Upper lobe of right lung (tissue), 1 donor: Measurements from ENCODE around the gene PTPRQ. TPM values are rescaled to one million over a fixed set of nuclear protein-coding genes. Genes with fewer than 3 reads are reported as not detected.

Experiments used
- ATAC-seq: fragments of 200-7000 bp; cut with Tn5 transposase; one replicate; pipeline ENCODE4 v1.9.1; 2020; ENCODE audit warnings: mild to moderate bottlenecking, moderate library complexity
- DNase-seq: peaks from one replicate; pipeline ENCODE4 v3.0.0-alpha.2; 2020
- H3K27ac ChIP-seq: fragments of 200-600 bp; one replicate; pipeline ENCODE4 v1.8.0; 2022
- H3K27me3 ChIP-seq: fragments of 200-600 bp; one replicate; pipeline ENCODE4 v1.8.0; 2022; ENCODE audit warnings: mild to moderate bottlenecking
- H3K36me3 ChIP-seq: fragments of 200-600 bp; one replicate; pipeline ENCODE4 v1.8.0; 2022
- H3K4me1 ChIP-seq: fragments of 200-600 bp; one replicate; pipeline ENCODE4 v1.8.0; 2022
- H3K4me3 ChIP-seq: fragments of 200-600 bp; one replicate; pipeline ENCODE4 v1.8.0; 2022; ENCODE audit warnings: mild to moderate bottlenecking
- H3K9me3 ChIP-seq: fragments of 200-600 bp; one replicate; pipeline ENCODE4 v1.8.0; 2022
- intact Hi-C: fragments of 100-400 bp; cut with DNase I; formaldehyde crosslinking; loops from one replicate; pipeline ENCODE4 v1.11.0; 2022
- total RNA-seq: library from RNA; stranded (reverse); fragmentation: NEBNext Ultra II Directional; extraction: Animal tissue kit (Norgen Biotek cat#: 25700); gene quantifications from one replicate; pipeline ENCODE4 v1.2.1, GENCODE V29; 2021
- TF ChIP-seq, protein P1 (sequence below): fragments of 200-600 bp; IDR thresholded peaks from one replicate; pipeline ENCODE4 v1.8.0; 2022; ENCODE audit warnings: antibody characterized with exemption
- donor health status: DM: no; HTN: yes; CAD: no; lungs with severe emphysema.

PTPRQ gene
- total RNA-seq, 1 donor from 2014 or later = 9.8 TPM

DNA sequence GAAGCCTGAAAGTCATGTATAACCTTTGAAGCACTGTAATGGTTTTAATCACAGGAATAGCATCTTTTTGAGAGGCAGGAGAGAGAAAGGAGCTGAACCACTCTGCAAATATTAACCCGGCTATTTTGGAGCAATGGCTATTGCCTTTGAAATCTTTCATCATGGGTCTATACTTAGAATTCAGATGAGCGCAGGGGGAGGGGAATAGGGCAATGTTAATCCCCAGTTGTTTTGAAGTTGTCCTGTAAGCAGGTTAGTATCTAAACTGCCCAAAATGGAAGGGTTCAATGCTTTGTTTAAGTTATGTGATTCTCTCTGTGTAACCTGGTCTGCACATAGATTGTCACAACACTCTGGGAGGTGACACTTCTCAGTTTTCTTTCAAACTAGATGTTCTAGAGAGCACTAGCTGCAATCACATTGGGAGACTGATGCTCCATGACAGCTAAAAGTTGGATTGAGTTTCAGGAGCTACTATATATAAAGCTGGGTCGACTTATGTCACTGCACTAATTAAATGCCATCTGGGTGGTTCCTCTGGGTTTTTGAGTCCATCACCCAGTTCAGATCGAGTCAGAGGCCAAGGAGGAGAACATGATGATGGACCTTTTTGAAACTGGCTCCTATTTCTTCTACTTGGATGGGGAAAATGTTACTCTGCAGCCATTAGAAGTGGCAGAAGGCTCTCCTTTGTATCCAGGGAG is 263.2 kb downstream of the PTPRQ start, which contains the start of gene MYF6:
MYF6 (plus strand) TSS at position 509 of the 704 bp plus-strand sequence; CDS start at position 595, 86 bp downstream.
- Histone ChIP-seq H3K9me3 (no peaks in the 10 kb centered on the region), H3K4me3 (no peak within 1 kb of the TSS), H3K36me3 (no peaks in the 10 kb centered on the region), H3K27ac (no peak within 1 kb of the TSS), H3K27me3 (peaks cover 15% of the 10 kb centered on the region), H3K4me1 (no peaks in the 10 kb centered on the region)
- ATAC-seq (no peak), DNase-seq (no peak)
- TF ChIP-seq, protein P1, sequence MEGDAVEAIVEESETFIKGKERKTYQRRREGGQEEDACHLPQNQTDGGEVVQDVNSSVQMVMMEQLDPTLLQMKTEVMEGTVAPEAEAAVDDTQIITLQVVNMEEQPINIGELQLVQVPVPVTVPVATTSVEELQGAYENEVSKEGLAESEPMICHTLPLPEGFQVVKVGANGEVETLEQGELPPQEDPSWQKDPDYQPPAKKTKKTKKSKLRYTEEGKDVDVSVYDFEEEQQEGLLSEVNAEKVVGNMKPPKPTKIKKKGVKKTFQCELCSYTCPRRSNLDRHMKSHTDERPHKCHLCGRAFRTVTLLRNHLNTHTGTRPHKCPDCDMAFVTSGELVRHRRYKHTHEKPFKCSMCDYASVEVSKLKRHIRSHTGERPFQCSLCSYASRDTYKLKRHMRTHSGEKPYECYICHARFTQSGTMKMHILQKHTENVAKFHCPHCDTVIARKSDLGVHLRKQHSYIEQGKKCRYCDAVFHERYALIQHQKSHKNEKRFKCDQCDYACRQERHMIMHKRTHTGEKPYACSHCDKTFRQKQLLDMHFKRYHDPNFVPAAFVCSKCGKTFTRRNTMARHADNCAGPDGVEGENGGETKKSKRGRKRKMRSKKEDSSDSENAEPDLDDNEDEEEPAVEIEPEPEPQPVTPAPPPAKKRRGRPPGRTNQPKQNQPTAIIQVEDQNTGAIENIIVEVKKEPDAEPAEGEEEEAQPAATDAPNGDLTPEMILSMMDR = no peak
- intact Hi-C loops = no loop called here

DNA sequence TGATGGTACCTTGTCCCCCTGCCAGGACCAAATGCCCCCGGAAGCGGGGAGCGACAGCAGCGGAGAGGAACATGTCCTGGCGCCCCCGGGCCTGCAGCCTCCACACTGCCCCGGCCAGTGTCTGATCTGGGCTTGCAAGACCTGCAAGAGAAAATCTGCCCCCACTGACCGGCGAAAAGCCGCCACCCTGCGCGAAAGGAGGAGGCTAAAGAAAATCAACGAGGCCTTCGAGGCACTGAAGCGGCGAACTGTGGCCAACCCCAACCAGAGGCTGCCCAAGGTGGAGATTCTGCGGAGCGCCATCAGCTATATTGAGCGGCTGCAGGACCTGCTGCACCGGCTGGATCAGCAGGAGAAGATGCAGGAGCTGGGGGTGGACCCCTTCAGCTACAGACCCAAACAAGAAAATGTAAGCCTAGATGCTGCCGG is 263.8 kb downstream of the PTPRQ start:
- intact Hi-C loops = no loop called here
- Histone ChIP-seq H3K4me1 (no peaks in the 10 kb centered on the region), H3K27me3 (peaks cover 15% of the 10 kb centered on the region), H3K36me3 (no peaks in the 10 kb centered on the region), H3K27ac (no peak overlapping the region), H3K4me3 (no peak overlapping the region), H3K9me3 (no peaks in the 10 kb centered on the region)
- TF ChIP-seq, protein P1 = no peak
- no peak for DNase-seq
- no peak for ATAC-seq

DNA sequence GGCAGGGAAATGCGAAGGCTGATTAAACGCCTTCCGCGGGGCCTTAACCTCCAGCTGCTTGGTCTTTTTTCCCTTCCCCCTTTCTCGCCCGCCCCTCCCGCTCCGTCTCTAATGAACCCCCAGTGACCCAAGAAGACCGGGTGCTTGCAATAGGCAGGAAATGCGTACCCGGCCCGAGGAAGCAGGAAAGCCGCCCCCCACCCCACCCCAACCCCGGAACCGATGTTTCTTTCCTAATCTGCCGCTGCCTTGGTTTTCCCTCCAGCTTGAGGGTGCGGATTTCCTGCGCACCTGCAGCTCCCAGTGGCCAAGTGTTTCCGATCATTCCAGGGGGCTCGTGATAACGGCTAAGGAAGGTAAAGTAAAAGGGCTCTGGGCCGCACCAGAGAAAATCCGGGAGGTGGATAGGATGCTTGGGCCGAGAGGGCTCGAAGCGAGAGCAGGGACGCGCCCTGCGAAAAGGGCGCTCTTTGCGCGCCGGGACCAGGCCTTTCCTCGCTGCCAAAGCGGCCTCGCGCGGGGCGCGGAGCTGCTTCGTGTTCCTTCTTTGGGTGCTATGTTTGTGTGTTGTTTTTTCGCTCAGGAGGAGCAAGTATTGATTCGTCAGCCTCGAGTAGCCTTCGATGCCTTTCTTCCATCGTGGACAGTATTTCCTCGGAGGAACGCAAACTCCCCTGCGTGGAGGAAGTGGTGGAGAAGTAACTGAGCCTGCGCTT is 264.4 kb downstream of the PTPRQ start:
- H3K27ac ChIP-seq = no peak overlapping the region
- H3K4me1 ChIP-seq = no peaks in the 10 kb centered on the region
- intact Hi-C loops = no loop called here
- DNase-seq = no peak
- H3K4me3 ChIP-seq = no peak overlapping the region
- no peak for ATAC-seq
- no peaks in the 10 kb centered on the region for H3K36me3 ChIP-seq
- no peaks in the 10 kb centered on the region for H3K9me3 ChIP-seq
- TF ChIP-seq, protein P1 = no peak
- H3K27me3 ChIP-seq = peaks cover 15% of the 10 kb centered on the region

GRCh38 chr12:80708975-80709328 is 264.9 kb downstream of the PTPRQ start:
- no peak overlapping the region for H3K4me3 ChIP-seq
- no peaks in the 10 kb centered on the region for H3K9me3 ChIP-seq
- ATAC-seq (no peak), DNase-seq (no peak)
- peaks cover 15% of the 10 kb centered on the region for H3K27me3 ChIP-seq
- H3K36me3 ChIP-seq = no peaks in the 10 kb centered on the region
- H3K4me1 ChIP-seq = no peaks in the 10 kb centered on the region
- H3K27ac ChIP-seq = no peak overlapping the region
- TF ChIP-seq, protein P1 = no peak
- intact Hi-C loops = no loop called here

DNA sequence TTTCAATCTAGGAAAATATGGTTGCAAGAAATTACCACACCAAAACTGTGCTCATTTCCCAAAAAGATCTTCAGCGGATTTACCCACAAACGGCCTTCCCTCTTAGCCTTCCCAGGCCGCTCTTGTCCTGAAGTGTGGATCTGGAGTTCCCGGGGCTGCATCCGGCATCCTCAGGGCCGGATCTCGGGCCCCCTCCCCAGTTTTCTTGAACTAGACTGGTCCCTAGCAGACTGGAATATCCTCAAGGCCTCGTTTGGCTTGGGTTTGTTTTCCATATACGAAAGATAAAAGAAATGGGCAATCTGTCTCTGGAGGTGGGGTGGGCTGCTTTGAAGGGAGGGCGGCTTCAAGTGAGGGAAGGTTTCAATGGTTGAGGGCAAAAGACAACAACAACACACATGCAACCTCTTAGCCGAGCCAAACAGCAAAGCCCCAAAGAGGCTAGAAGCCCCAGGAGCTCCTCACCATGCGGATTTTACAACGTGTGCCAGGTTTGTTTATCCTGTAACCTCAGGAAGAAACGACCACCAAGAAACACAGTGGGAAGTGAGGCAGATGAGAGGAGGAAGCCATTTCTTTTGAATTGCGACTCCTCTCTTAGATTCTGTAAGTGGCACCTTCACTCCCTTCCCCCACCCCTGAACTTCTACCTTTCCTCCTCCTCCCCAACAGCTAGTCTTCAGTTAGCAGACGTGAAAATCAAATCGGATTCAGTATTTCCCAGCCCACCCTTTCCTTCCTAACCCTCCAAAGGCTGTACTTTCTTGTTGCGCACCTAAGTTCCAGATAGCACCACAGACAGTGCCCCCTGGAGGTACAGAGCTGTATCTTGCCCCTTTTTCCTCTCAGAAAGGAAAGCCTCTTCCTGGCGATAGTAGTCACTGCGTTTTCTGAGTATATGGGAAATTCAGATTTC is 266.0 kb downstream of the PTPRQ start:
- Histone ChIP-seq H3K27me3 (peaks cover 15% of the 10 kb centered on the region), H3K9me3 (no peaks in the 10 kb centered on the region), H3K36me3 (no peaks in the 10 kb centered on the region), H3K4me3 (no peak overlapping the region), H3K27ac (no peak overlapping the region), H3K4me1 (no peaks in the 10 kb centered on the region)
- intact Hi-C loops = no loop called here
- TF ChIP-seq, protein P1 = no peak
- ATAC-seq (no peak), DNase-seq (no peak)
